Measurements from ENCODE around the gene MALL.
"Not testable (repeated sequence)": the region's sequence is repeated elsewhere in the genome, so short reads cannot be mapped to it uniquely, and the experiment has no call there.

Gene MALL

DNA sequence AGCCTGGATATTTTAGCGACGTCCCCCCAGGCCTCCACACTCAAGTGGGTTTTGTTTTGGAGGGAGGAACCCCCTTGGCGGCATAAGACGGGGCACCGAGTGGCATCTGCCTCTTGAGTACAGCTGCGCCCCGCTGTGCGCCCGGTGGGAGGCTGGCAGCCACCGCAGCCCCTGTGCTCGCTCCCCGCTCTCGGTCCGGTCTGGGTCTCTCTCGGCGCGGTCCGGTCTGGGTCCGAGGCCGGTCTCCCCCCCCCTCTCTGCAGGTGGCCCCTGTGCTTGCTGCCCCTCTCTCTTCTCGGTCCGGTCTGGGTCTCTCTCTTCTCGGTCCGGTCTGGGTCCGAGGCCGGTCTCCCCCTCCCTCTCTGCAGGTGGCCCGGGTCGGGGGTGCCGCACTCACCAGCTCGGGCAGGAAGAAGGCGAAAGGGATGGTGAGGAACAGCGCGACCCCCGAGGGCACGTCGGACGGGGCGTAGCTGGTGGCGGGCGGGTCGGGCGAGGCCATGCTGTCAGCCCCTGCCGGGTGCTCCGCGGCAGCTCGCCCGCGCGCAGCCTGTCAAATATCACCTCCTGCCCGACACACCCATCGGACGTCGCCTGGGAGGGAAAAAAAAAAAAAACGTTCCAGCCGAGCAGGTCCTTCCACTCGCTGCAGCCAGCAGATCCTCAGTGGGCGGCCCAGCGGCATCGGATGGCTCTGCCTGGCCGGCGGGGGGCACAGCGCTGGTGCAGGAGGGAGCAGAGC is at the start of gene MALL:
MALL (minus strand) TSS at position 532 of the 742 bp plus-strand sequence; CDS start at position 502, 30 bp downstream.
- DNase-seq (ENCODE audit: low read depth, low spot score), result no peak

DNA sequence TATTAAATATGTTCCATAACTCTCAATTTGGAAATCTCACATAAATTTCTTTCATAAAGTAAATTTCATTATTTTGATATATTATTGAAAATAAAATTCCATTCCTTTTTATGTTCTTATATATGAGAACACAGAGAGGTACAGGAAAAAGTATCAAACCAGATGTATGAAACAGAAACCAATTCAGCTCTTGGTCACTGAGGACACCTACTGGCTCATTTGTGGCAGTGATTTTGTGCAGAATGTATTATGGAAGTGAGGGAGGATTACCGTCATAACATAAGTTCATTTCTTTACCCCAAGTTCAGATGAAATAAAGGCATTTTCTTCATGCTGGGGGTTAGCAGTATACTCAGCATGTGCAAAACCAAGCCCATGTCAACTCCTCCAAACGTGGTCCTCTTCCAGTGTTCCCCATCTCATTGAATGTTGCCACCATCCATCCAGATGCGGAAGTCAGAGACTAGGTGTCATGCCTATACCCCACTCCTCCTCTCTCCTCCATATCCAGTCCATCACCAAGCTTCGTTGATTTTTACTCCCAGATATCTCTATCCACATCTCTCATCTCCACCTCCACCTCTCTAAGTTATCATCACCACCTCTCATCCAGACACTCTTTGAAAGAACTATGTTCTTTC is 41.7 kb upstream of the MALL start:
- DNase-seq (ENCODE audit: low read depth, low spot score), result no peak

GRCh38 chr2:110154828-110155227 is 39.2 kb upstream of the MALL start:
- not testable (repeated sequence) for DNase-seq (ENCODE audit: low read depth, low spot score)

GRCh38 chr2:110154188-110154587 is 38.6 kb upstream of the MALL start:
- DNase-seq (ENCODE audit: low read depth, low spot score), result not testable (repeated sequence)

GRCh38 chr2:110153416-110153815 is 37.8 kb upstream of the MALL start:
- DNase-seq (ENCODE audit: low read depth, low spot score), result no peak

DNA sequence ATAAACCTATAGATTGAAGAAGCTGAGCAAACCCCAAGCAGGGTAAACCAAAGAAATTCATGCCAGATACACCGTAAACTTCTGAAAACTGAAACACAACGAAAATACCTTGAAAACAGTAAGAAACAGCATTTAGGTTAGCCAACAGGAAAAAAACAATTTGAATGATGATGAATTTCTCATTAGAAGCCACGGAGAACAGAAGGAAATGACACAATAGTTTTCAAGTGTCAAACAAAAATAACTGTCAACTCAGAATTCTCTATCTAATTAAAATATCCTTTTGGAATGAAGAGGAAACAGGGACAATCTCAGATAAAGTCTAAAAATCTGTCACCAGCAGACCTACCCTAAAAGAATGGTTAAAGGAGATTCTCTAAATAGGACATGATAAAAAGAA is 37.3 kb upstream of the MALL start:
- DNase-seq (ENCODE audit: low read depth, low spot score), result no peak

- DNase-seq (ENCODE audit: low read depth, low spot score), result no peak
These were observed 34.0 kb upstream of the MALL start for GRCh38 chr2:110149330-110150220.

DNA sequence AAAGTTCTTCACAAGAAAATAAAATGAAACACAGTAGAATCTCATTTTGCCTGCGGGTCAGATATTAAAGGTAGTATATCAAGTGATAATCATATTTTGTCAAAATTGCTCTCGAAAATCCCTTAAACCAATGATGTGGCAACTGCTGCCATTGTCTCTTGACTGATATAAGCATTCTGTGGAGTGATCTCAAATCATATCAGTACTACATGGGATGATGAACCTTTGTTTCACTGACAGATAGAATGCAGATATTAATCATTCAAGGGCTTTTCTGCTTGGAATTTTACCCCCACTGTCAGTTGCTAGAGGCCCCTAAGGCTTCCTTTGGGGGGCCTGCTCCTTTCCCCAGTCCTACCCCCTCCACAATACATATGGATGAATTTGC is 31.3 kb upstream of the MALL start:
- no peak for DNase-seq (ENCODE audit: low read depth, low spot score)

- no peak for DNase-seq (ENCODE audit: low read depth, low spot score)
These were observed 30.7 kb upstream of the MALL start for GRCh38 chr2:110146183-110146944.

DNA sequence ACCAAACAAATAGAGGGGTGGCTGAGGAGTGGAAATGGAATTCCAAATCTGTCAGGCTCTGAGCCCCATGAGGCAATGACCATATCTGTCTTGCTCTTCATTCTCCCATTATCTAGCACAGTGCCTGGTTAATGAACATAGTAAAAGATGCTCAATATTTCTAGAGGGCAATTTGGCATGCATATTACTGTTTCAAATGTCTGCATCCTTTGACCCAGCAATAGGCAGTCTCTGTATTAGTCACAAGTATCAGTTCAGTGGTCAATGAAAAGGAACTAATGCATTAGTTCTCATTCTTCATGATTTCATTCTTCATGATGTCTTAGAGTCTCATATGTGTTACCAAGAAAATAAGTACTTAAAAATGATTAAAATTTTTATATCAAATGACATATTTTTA is 28.4 kb upstream of the MALL start:
- DNase-seq (ENCODE audit: low read depth, low spot score), result no peak

GRCh38 chr2:110140401-110140800 is 24.8 kb upstream of the MALL start:
- DNase-seq (ENCODE audit: low read depth, low spot score), result no peak

- DNase-seq (ENCODE audit: low read depth, low spot score), result no peak
These were observed 18.4 kb upstream of the MALL start for GRCh38 chr2:110134025-110134424.

DNA sequence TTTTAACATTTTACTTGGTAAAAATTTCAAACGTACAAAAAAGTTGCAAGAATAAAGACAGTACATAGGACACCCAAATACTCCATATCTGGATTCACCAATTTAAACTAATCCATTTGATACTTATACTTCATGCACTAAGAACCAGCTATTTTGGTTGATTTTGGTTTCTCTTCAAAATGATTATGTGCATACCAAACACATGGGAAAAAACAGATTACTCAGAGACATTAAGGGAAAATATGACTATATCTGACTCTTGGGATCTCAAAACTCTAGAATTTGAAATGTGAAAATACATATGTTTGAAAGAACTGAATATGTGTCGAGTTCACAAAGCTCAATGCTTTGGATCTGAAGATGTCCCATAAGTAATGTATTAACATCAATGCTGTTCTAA is 15.5 kb upstream of the MALL start:
- no peak for DNase-seq (ENCODE audit: low read depth, low spot score)

DNA sequence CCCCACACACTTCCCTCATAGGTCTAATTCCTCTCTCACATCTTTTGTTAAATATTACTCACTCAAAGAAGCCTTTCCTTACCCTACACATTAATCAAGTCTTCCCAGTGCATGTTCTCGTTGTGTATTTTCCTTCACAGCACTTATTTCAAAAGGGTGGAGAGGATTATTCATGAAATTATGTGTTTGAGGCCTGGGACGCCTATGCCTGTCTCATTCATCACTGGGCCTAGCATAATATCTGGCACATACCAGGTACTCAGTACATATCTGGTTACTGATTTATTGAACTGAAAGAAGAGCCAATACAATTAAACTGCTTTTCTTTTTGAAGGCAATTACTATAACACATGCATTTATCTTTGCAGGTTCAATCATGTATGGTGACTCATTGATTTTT is 15.1 kb upstream of the MALL start:
- no peak for DNase-seq (ENCODE audit: low read depth, low spot score)

DNA sequence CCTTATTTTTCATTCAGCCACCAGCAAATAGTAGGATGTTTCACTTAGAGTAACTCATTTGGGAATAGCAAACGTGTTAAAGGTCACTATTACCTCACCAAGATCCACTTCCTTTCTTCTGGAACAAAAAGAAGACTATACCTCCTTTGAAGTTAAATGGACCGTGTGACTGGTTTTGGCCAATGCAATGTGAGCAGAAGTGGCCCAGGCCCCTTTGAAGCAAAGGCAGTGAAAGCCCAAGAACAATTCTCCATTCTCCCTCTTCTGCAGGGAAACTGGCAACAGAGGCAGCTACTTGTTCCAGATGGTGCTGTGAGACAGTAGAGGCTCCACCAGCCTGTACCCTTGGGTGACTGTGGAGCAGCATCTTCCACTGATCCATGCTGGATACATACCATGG is 11.3 kb upstream of the MALL start:
- DNase-seq (ENCODE audit: low read depth, low spot score), result no peak

DNA sequence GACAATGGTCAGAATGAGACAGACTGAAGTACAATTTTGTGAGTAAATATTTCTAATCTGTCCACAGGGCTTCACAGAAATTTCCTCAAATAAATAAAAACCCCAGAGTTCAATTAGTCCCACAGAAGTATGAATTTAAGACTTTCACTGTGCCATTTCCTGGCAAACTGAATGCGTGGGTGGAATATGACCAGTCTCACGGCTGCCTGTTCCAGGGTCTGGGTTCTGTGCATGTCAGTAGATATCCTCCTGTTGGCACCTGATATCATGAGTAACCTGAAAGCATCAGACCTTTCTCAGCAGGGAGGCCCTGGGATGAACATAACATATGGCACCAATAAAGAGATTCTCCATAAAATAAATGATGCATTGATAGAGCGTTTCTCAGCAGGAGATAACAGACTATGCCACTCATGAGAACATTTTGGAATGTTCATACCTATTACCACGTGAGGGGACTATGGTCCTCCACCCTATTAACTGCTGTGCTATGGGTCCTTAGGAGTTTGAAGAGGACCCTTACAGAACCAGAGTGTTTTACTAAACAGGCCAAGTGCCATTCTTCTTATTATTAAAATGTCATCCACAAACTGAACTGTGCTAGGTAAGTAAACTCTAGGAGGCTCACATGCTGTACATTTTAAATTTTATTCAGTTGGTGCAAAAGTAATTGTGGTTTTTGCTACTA is 10.6 kb upstream of the MALL start:
- DNase-seq (ENCODE audit: low read depth, low spot score), result no peak

- DNase-seq (ENCODE audit: low read depth, low spot score), result no peak
These were observed 9.5 kb upstream of the MALL start for GRCh38 chr2:110124939-110125691.

GRCh38 chr2:110124038-110124825 is 8.6 kb upstream of the MALL start:
- no peak for DNase-seq (ENCODE audit: low read depth, low spot score)

- DNase-seq (ENCODE audit: low read depth, low spot score), result no peak
These were observed 6.0 kb upstream of the MALL start for GRCh38 chr2:110121592-110121991.

- DNase-seq (ENCODE audit: low read depth, low spot score), result no peak
These were observed 5.4 kb upstream of the MALL start for GRCh38 chr2:110121052-110121334.
